Measurements from ENCODE around the gene DOCK9.

GRCh38 chr13:98831236-98831635 lies 146.6 kb downstream of the DOCK9 start:
- TF ChIP-seq CTCF (conservative IDR thresholded peaks at IDR 0.05; ENCODE audit: low read depth in 2 of 2) = no peak
- TF ChIP-seq EZH2 (IDR thresholded peaks at IDR 0.05; ENCODE audit: low read depth, unreplicated experiment) = no peak
- TF ChIP-seq EZH2phosphoT487 (IDR thresholded peaks at IDR 0.05; ENCODE audit: unreplicated experiment) = no peak
- no peak for TF ChIP-seq ETS1 (IDR thresholded peaks at IDR 0.05)
- no peak for TF ChIP-seq POLR2AphosphoS5 (IDR thresholded peaks at IDR 0.05; ENCODE audit: low read depth)
- TF ChIP-seq REST (IDR thresholded peaks at IDR 0.05; ENCODE audit: unreplicated experiment) = no peak
- TF ChIP-seq STAT1 (IDR thresholded peaks at IDR 0.05; ENCODE audit: unreplicated experiment) = no peak
